MM.1S (cell line): Measurements from ENCODE around the gene HOXD4.

ENCODE experiments used
- CTCF ChIP-seq: fragments of 300-600 bp; sonication (generic); IDR thresholded peaks from 2 replicates; pipeline ENCODE4 v1.5.1; 2016; ENCODE audit warnings: antibody characterized with exemption, low read length, mixed read lengths
- EZH2phosphoT487 ChIP-seq: fragments of 300-600 bp; sonication (generic); IDR thresholded peaks from 2 replicates; pipeline ENCODE4 v1.6.1; 2018; ENCODE audit warnings: antibody characterized with exemption, low read length

- TF ChIP-seq CTCF: no peak
- TF ChIP-seq EZH2phosphoT487: no peak
Observed at GRCh38 chr2:176134035-176134434, 17.3 kb upstream of the HOXD4 start.
